EL (cell line): ENCODE data around the gene FABP2.
"Not testable (repeated sequence)": the region's sequence is repeated elsewhere in the genome, so short reads cannot be mapped to it uniquely, and the experiment has no call there.

ENCODE experiments used
- DNase-seq: peaks from one replicate; pipeline ENCODE4 v3.0.0-alpha.2; 2016

FABP2 gene

DNA sequence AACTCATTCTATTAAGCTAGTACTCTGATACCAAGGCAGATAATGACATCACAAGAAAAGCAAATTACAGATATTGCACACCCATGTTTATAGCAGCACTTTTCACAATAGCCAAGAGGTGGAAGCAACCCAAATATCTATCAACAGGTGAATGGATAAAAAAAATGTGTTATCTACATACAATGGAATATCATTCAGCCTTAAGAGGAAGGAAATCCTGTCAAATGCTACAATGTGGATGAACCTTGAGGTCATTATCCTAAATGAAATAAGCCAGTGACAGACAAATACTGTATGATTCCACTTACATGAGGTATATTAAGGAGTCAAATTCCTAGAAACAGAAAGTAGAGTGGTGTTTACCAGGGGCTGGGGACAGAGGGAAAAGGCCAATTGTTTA lies 14.3 kb downstream of the FABP2 start:
- no peak for DNase-seq

DNA sequence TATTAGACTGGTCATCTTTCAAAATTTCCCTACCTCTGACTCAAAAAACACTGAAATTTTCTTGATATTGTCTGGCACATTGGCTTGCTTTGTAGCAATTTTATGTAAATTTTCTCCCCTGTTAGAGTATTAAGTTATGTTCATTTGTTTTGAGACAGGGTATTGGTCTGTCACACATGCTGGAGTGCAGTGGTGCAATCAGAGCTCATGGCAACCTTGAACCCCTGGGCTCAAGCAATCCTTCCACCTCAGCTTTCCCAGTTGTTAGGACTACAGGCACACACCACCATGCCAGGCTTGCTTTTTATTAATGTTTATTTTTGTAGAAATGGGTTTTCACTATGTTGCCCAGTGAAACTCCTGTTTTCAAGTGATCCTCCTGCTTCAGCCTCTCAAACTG lies 17.5 kb downstream of the FABP2 start:
- DNase-seq = no peak

DNA sequence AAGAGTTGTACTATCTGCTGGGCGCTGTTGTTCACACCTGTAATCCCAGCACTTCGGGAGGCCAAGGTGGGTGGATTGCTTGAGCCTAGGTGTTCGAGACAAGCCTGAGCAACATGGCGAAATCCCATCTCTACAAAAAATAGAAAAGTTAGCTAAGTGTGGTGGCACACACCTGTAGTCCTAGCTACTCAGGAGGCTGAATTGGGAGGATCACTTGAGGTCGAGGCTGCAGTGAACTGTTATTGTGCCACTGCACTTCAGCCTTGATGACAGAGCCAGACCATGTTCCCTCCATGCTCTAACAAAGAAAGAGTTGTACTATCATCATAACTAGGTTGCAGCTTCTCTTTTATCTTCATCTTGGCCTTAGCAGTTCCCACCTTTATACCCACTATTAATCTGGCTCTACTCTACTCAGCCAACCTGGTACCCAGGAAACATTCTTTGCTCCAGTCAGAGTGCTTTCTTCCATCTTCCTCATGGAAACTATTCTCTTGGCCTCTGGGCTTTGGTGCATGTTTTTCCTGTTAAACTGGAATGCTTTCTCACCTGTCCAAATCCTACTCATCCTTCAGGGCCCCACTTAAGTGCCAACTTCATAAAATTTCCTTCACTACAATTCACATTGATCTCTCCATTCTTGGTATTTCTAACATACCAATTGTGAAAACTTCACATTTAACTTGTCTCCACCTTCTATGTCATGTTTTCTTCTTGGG lies 18.2 kb downstream of the FABP2 start:
- DNase-seq = no peak

DNA sequence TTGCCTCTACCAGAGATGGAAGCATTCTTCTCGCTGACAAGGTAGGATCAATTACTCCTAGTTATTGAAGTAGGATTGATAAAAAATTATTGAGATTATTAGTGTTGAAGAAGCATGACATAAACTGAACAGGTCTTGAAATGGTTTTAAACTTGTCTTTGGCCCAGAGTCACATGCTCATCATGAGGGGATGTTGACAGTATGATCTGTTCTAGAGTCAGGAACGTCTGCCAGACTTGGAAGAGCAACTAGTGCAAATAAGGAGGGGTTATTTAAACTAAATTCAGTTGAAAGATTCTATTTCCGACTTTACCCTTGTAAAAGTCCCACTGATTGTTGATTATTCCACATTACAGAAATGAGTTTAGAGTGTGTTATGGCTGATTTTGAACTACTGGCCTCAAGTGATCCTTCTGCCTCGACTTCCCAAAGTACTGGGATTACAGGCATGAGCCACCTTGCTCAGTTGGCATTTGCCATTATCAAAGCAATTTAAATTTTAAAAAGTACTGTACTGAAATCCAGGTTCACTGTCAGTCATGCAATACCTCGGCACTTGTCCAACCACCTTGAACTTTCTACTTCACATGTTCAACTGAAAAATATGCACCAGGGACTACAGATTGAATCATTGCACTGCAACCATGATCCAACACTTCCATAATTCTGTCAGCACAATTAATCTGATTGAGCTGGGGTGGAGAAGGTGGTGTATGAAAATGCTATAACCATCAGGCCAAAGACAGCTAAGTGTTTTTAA lies 19.7 kb downstream of the FABP2 start:
- no peak for DNase-seq

DNA sequence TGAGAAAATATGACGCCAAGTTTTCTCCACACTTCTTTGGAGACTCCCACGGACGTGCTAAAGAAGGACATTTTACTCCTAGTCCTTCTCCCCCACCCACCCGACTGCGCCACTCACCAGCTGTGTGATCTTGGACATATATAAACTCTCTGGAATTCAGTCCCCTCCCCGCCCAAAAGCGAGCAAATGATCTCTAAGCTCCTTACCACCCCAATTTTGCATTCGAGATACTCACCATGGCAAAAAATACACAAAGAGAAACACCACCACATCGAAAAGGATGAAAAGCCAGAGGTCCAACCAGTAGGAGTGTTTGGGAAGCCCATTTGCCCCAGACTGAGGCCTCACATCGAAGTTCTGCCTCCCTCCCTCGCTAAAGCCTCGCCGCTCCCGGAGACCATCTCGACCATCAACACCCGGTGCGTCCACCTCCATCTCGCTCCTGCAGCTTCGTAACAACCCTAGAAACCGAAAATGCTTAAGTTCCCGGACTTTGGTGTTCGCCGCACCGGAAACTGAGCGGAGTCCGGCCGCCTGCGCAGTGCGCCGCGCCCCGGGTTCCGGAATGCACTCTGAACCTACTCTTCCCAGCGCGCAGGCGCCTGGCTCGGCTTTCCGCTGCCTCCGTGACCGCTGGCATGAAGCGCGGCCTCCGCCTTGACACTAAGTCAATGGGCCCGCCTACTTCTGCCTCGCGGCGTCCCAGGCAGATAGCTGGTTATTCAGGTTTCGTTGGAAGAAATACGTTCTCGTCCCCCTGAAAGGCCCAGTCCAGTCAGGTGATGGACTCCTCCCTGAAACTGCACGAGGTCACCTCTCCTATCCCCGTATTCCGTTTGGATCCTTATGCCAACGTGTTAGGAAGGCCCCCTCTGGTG lies 21.6 kb downstream of the FABP2 start:
- DNase-seq = peak; percentile 94

DNA sequence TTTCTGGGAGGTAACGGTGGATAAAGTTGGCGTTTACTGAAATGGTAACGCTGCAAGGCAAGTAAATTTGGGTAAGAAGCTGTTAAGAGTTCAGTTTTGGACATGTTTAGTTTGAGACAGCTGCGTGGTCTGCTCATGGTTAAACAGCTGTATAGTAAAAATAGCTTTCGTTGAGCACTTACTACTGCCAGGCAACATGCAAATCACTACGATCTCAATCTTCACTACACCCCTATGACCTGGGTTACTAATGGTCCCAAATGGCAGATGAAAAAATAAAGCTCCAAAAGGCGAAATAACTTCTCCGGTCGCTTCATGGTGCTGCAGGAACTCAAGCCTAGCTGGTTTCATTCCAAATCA lies 22.2 kb downstream of the FABP2 start:
- no peak for DNase-seq

DNA sequence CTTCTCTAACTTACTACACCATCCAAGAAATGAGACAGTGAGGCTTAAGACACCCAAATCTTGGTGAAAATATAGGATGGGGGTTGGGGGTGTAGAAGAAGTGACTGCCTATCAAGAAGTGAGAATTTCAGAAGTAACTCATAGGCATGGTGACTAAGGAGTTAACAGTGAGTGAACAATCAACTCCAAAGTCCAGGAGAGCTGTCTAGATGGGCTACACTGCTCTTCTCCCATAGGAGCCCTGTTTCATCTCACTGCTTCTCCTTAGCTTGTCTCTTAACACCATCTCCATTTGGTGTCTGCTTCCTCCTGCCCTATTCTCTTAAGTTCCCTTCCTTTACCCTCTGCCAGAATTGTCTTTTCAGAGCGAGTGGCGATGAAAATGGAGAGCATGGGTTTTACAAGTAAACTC lies 22.7 kb downstream of the FABP2 start:
- peak; percentile 23 for DNase-seq

DNA sequence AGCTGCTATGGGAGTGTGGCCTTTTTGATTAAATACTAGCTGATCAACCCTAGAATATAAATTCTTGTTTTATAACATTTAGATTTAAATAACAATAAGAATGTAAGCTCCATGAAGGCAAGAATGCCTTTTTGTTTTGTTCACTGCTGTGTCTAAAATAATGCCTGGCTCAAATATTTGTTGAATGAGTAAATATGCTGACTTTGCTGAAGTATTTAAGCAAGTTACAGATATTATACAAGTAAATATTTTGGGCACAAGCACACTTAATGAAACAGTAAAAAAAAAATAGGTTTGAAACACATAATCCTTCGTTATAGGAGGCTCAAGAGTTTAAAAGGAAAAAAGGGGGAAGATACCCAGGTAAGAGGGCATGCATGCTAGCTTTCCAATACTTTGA lies 24.1 kb downstream of the FABP2 start:
- no peak for DNase-seq

DNA sequence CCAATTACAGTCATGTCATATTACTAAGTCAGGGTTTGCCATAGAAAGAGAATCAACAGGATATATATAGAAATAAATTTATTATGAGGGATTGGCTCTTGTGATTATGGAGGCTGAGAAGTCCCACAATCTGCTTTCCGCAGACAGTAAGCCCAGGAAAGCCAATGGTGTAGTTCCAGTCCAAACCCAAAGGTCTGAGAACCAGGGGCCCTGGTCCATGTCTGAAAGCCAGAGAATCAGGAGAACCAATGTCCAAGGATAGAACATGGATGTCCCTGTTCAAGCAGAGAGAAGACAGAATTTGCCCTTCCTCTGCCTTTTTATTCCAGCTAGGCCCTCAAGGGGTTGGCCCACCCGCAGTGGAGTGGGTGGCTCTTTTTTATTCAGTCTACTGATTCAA lies 25.6 kb downstream of the FABP2 start:
- no peak for DNase-seq

DNA sequence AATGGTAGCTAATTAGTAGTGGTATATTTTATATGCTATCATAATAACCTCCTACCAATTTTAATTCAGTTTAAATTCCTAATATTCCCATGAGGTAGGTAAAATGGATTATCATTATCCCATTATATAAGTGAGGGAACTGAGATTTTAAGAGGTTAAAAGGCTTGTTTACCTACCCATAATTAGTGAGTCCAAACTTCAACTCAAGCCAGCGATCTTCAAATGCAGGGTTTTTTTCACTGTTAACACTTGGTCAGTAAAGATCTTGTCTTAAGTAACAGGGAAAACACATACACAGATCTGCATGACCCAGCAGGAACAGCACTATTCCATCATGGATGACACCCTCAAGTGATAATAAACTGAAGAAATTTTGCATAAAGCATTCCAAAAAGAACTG lies 31.3 kb downstream of the FABP2 start:
- DNase-seq = no peak

DNA sequence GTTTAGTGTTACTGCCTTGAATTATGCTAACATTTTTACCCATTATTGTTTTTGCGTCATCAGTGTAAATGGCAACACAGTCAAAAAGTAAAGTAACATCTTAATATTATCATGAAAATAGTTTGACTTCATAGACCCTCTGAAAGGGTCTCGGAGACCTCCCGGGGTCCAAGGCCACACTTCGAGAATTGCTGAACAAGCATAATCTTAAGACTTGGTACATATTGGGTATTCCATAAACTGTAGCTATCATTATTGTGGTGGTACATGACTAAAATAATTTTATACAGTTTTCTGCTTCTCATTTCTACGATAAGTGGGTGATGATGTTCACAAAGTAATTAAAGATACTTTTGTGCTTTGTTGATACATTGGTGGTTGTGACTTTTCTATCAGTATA lies 32.6 kb downstream of the FABP2 start:
- DNase-seq = no peak

DNA sequence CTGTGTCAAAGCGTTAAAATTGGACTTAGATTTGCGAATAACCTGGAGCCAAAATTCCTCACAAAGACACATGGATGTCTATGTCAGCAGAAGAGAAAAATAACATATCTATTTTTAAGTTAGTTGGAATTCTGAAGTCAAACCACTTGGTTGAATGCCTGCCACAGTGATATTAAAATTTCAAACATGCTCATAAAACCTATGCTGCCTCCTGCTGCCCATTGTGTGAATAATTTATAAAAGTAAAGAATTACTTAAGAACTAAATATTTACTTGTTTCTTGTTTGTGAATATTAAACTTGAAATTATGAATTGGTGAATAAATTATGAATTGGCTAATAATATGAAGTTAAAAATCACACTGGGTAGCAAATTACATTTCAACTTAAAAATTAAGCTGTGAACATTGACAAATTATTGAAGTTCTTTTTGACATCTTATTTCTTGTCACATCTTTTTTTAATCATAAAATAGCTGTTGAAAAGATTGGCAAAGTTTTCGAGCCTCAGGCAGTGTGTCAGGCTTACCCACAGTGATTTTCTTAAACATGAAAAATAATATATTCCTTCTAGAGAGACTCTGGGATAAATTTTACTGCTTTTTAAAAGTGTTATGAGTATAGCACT lies 35.4 kb downstream of the FABP2 start:
- peak; percentile 67 for DNase-seq

DNA sequence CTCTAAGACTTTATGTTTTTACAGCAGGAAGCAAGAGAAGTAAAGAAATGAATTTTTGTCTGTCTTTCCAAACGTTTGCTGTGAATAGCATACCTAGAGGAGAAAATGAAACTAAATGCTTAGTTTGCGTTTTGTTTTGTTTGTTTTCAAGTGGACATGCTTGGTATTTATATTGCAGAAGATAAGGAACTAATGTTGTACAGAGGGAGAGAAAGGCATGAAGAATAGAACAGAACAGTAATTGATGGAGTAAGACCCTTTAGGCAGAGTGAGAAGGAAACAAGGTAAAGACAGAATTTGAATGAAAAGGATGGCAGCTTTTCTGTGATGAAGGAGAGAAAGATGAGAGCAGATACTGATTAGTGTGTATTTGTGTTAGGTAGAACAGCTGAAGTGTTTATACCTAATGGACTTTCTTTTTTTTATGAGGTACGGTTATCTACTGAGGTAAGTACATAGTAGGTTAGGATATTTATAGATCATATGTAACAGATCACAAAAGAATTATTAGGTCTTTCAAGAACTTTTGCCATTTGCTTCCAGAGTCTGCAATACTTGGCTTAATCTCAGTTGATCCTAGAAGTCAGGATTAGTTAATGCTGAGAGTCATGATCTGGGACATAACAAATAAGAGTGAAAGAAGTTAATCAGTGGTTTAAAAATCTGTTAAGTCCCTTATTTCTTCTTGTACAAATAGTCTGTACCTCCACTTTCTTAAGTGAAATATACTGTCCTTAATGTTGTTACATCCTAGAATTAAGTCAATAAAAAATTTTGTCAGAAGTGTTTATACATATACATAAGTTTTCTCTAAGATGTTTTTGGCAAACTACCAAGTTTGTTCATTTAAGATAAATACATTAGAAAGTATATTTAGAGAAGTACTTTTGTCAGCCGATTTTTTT lies 36.8 kb downstream of the FABP2 start:
- peak; percentile 20 for DNase-seq

DNA sequence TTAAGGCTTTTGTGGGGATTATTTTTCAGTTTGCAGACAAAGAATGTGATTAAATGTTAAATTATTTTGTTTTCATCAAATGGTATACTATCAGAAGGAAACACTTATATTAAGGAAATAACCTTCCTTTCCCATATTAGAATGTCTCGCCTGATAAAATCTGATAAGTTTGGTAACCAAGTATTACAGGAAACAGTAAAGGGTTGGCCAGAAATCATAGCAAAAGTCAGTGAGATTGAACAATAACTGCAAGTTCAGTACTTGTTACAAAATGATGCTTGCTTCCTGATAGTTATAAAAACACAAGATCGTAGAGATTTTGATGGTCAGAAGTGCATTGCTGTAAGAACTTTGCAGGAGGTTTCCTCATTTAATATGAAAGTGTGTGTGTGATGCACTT lies 40.5 kb downstream of the FABP2 start:
- DNase-seq = no peak

DNA sequence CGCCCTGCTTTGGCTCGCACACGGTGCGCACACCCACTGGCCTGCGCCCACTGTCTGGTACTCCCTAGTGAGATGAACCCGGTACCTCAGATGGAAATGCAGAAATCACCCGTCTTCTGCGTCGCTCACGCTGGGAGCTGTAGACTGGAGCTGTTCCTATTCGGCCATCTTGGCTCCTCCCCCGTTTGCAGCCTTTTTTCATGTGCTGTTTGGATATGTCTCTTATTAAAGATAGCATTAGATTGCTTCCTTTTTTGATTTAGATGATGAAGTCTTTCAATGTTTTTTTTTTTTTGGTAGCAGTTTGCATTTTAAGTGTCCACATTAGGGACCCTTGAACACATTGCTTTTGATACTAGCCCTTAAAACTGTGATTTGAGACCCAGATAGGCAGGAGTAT lies 42.0 kb downstream of the FABP2 start:
- DNase-seq = not testable (repeated sequence)

DNA sequence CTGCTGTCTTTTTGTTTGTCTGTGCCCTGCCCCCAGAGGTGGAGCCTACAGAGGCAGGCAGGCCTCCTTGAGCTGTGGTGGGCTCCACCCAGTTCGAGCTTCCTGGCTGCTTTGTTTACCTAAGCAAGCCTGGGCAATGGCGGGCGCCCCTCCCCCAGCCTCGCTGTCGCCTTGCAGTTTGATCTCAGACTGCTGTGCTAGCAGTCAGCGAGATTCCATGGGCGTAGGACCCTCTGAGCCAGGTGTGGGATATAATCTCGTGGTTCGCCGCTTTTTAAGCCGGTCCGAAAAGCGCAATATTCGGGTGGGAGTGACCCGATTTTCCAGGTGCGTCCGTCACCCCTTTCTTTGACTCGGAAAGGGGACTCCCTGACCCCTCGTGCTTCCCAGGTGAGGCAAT lies 42.4 kb downstream of the FABP2 start:
- not testable (repeated sequence) for DNase-seq

DNA sequence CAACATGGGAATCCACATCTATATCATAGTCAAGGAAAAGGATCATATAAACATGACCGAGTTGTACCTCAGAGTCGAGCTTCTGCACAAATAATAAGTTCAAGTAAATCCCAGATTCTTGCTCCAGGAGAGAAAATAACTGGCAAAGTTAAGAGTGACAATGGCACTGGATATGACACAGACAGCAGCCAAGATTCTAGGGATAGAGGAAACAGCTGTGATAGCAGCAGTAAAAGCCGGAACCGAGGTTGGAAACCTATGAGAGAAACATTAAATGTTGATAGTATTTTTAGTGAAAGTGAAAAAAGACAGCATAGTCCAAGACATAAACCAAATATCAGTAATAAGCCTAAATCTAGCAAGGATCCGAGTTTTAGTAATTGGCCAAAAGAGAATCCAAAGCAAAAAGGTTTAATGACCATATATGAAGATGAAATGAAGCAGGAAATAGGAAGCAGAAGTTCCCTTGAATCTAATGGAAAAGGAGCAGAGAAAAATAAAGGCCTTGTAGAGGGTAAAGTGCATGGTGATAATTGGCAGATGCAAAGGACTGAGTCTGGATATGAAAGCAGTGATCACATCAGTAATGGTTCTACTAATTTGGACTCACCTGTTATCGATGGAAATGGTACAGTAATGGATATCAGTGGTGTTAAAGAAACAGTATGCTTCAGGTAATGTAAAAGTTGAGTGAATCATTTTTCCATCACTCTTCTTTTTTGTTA lies 50.4 kb downstream of the FABP2 start:
- no peak for DNase-seq

DNA sequence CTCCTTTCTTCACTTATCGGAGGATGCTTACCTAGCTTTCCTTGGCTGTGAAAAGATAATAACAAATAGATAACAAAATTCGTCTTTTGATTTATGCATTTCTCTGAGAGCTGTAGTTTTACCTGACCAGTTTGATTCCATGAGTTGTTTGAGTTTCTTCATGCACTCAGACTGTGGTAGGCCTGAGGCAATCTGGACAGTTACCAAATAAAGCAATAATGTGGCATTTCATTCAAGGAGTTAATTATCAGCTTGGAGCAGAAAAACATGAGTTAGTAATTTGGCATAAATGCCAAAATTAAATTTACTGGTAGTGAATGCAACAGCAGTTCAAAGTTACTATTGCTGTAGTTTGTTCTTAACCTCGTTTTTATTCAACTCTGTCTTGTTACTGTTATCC lies 53.5 kb downstream of the FABP2 start:
- DNase-seq = peak; percentile 5
